ENCODE data around the gene PSMB7.

DNA sequence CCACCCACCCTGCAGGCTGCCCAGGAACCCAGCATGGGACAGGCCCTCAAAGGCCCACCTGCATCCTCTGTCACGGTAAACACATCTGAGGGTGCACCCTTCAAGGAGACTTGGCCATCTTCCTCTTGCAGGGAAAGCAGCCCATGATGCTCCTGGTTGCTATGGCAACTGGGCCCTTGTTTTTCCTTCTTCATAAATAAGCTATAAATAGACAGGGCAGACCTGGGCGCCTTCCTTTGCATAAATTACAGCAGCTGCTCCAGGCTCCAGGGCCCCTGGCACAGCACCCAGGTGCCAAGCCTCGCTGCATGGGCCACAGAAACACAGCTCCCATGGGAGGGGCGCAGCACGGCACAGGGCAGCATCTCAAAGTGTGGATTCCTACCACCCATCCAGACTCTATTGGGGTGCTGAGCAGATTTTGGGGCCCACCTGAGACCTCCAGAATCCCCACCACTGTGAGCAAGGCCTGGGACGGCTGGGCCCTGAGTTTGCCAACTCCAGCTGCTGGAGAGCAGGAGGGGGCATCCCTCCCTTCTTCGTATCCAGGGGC lies 5.8 kb upstream of the PSMB7 start:
- TF ChIP-seq, protein P1, sequence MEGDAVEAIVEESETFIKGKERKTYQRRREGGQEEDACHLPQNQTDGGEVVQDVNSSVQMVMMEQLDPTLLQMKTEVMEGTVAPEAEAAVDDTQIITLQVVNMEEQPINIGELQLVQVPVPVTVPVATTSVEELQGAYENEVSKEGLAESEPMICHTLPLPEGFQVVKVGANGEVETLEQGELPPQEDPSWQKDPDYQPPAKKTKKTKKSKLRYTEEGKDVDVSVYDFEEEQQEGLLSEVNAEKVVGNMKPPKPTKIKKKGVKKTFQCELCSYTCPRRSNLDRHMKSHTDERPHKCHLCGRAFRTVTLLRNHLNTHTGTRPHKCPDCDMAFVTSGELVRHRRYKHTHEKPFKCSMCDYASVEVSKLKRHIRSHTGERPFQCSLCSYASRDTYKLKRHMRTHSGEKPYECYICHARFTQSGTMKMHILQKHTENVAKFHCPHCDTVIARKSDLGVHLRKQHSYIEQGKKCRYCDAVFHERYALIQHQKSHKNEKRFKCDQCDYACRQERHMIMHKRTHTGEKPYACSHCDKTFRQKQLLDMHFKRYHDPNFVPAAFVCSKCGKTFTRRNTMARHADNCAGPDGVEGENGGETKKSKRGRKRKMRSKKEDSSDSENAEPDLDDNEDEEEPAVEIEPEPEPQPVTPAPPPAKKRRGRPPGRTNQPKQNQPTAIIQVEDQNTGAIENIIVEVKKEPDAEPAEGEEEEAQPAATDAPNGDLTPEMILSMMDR (IDR thresholded peaks at IDR 0.05; ENCODE audit: low read length), result no peak
- TF ChIP-seq EZH2 (optimal IDR thresholded peaks at IDR 0.05; ENCODE audit: low read depth, low read length), result no peak

Data from MM.1S (cell line).